ENCODE measurements around the gene SOS2.

- TF ChIP-seq CTCF (IDR thresholded peaks at IDR 0.05; ENCODE audit: low read length) (no peak), EZH2 (IDR thresholded peaks at IDR 0.05; ENCODE audit: borderline replicate concordance, low read length) (no peak)
Measured at GRCh38 chr14:50212726-50213125, 18.7 kb downstream of the SOS2 start.
